SK-N-SH treated with all-trans-retinoic acid at 6 μM for 48 hours (cell line): ENCODE data around the gene MAN1A2.

Experiments
- ARNTL ChIP-seq: fragments of 450-650 bp; formaldehyde crosslinking; IDR thresholded peaks from 2 replicates; pipeline ENCODE4 v1.5.0; 2020; ENCODE audit warnings: low read depth, mild to moderate bottlenecking, moderate library complexity, borderline replicate concordance
- ZFP3 ChIP-seq: fragments of 250-450 bp; sonication (Bioruptor Pico); IDR thresholded peaks from 2 replicates; pipeline ENCODE4 v1.5.0; 2020; ENCODE audit warnings: mild to moderate bottlenecking, moderate library complexity
- ZFP30 ChIP-seq: fragments of 450-650 bp; formaldehyde crosslinking; IDR thresholded peaks from 2 replicates; pipeline ENCODE4 v1.5.0; 2022; ENCODE audit warnings: mild to moderate bottlenecking, moderate library complexity
- ZNF70 ChIP-seq: fragments of 450-650 bp; formaldehyde crosslinking; IDR thresholded peaks from 2 replicates; pipeline ENCODE4 v1.5.0; 2020; ENCODE audit warnings: mild to moderate bottlenecking, moderate library complexity
- TF ChIP-seq, protein P1 (sequence below): fragments of 250-450 bp; sonication (Bioruptor Pico); IDR thresholded peaks from 2 replicates; pipeline ENCODE4 v1.5.1; 2020; ENCODE audit warnings: low read depth, mild to moderate bottlenecking, moderate library complexity
- TF ChIP-seq, protein P2 (sequence below): fragments of 250-450 bp; sonication (Bioruptor Pico); IDR thresholded peaks from 2 replicates; pipeline ENCODE4 v1.8.0; 2020; ENCODE audit warnings: mild to moderate bottlenecking, moderate library complexity, borderline replicate concordance
- TF ChIP-seq, protein P3 (sequence below): fragments of 250-450 bp; sonication (Bioruptor Pico); IDR thresholded peaks from 2 replicates; pipeline ENCODE4 v1.5.0; 2020; ENCODE audit warnings: mild to moderate bottlenecking, moderate library complexity

DNA sequence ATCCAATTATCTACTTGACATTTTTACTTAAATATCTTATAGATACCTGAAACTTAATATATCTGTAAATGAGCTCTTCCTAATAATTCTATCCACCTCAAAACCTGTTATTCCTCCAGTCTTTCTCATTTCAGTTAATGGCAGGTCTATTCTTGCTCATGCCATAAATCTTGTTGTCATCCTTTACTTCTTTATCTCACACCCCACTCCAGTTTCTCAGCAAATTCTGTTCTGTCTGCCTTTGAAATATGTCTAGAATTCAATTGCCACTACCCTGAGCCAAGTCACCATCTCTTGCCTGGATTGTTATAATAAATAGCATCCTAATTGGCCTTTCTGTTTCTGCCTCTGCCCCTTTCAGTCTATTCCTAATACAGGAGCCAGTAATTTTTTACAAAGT lies 105.8 kb downstream of the MAN1A2 start:
- TF ChIP-seq, protein P1, sequence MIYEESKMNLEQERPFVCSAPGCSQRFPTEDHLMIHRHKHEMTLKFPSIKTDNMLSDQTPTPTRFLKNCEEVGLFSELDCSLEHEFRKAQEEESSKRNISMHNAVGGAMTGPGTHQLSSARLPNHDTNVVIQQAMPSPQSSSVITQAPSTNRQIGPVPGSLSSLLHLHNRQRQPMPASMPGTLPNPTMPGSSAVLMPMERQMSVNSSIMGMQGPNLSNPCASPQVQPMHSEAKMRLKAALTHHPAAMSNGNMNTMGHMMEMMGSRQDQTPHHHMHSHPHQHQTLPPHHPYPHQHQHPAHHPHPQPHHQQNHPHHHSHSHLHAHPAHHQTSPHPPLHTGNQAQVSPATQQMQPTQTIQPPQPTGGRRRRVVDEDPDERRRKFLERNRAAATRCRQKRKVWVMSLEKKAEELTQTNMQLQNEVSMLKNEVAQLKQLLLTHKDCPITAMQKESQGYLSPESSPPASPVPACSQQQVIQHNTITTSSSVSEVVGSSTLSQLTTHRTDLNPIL (CRISPR knock-in tag) = no peak
- TF ChIP-seq, protein P2, sequence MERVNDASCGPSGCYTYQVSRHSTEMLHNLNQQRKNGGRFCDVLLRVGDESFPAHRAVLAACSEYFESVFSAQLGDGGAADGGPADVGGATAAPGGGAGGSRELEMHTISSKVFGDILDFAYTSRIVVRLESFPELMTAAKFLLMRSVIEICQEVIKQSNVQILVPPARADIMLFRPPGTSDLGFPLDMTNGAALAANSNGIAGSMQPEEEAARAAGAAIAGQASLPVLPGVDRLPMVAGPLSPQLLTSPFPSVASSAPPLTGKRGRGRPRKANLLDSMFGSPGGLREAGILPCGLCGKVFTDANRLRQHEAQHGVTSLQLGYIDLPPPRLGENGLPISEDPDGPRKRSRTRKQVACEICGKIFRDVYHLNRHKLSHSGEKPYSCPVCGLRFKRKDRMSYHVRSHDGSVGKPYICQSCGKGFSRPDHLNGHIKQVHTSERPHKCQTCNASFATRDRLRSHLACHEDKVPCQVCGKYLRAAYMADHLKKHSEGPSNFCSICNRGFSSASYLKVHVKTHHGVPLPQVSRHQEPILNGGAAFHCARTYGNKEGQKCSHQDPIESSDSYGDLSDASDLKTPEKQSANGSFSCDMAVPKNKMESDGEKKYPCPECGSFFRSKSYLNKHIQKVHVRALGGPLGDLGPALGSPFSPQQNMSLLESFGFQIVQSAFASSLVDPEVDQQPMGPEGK = no peak
- TF ChIP-seq ARNTL (CRISPR knock-in tag) = no peak
- TF ChIP-seq, protein P3, sequence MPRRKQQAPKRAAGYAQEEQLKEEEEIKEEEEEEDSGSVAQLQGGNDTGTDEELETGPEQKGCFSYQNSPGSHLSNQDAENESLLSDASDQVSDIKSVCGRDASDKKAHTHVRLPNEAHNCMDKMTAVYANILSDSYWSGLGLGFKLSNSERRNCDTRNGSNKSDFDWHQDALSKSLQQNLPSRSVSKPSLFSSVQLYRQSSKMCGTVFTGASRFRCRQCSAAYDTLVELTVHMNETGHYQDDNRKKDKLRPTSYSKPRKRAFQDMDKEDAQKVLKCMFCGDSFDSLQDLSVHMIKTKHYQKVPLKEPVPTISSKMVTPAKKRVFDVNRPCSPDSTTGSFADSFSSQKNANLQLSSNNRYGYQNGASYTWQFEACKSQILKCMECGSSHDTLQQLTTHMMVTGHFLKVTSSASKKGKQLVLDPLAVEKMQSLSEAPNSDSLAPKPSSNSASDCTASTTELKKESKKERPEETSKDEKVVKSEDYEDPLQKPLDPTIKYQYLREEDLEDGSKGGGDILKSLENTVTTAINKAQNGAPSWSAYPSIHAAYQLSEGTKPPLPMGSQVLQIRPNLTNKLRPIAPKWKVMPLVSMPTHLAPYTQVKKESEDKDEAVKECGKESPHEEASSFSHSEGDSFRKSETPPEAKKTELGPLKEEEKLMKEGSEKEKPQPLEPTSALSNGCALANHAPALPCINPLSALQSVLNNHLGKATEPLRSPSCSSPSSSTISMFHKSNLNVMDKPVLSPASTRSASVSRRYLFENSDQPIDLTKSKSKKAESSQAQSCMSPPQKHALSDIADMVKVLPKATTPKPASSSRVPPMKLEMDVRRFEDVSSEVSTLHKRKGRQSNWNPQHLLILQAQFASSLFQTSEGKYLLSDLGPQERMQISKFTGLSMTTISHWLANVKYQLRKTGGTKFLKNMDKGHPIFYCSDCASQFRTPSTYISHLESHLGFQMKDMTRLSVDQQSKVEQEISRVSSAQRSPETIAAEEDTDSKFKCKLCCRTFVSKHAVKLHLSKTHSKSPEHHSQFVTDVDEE (CRISPR knock-in tag) = no peak
- TF ChIP-seq ZFP30 (CRISPR knock-in tag) = no peak
- no peak for TF ChIP-seq ZFP3 (CRISPR knock-in tag)
- TF ChIP-seq ZNF70 = no peak
